DMS 273 (cell line): ENCODE data around the gene RGS16.

Experiments used
- DNase-seq: peaks from one replicate; lab custom pipeline; 2025; ENCODE audit not compliant: unreplicated experiment; lab: John Stamatoyannopoulos, UW

Gene RGS16

DNA sequence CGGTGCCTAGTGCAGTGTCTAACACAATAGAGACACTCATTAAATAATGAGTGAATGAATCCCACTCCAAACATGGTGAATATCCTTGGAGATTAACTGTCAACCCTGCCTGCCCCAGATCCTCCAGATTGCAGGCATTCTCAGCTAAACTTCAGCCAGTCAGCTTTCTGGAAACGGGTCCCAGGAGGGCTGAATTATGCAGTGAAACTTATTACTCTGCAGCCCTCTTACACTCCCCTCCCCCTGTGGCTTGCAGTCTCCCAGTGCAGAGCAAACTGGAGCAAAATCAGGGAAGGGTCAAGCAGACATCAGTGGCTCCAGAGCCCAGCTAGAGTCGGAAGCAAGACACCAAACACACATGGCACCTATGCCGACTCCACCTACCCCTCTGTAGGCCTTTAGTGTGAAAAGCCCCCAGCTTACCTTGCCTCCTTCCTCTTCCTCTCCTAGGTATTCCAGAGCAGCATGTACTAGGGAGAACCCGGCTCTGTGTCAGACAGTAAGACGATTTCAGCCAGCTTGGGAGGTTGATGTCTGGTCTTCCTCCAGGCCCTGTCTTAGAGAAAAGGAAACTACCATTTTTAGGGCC is 6.5 kb upstream of the RGS16 start:
- DNase-seq: peak; percentile 85

DNA sequence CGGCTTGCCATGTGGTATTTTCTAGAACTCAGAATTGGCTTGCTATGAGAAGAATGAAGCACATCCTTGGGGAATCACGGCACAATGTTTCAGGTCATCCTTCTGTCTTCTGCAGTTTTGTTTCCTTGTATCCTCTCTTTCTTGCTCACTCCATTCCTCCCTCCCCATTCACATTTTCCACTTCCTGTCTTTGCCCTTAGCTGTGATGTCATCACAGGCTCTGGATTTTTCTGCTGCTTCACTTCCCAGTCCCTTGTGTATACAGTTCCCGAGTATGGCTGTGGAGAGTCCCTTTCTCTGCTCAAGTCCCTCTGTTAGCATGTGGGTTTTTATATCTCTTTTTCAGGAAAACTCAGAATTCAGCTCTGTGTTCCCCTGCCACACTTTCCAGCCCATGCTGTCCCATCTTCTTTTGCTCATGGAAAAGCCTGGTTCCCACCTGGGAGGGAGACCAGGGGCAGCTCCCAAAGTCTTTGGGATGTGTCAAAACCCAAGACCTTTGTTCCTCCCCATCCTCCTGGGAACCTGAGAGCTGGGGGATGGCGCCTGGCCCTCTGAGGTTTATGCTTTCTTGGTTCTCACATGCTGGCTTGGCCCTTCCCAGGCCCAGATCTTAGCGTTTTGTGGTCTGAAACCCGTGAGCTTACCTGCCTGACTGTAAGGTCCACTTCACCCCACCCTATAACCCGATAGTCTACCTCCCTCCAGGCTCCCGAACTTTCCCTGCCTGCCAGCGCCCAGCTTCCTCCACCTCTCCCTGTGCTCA is 4.8 kb upstream of the RGS16 start:
- DNase-seq: no peak

DNA sequence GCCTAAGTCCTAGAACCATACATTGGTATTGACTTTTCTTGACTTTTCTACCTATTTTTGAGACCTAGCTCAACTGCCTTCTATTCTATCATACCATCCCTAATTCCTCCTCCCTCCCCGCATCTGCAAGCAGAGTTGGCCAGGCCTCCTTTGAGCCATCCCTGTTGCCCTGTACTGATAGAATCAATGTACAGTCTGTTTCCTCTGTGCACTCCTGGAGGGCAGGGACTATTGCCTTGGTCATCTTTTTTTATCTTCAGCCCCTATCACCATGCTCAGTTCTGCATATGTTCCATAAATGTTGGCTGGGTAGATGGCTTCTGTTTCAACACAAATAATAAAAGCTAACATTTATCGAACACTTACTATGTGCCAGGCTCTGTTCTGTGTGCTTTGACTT is 4.0 kb upstream of the RGS16 start:
- no peak for DNase-seq

DNA sequence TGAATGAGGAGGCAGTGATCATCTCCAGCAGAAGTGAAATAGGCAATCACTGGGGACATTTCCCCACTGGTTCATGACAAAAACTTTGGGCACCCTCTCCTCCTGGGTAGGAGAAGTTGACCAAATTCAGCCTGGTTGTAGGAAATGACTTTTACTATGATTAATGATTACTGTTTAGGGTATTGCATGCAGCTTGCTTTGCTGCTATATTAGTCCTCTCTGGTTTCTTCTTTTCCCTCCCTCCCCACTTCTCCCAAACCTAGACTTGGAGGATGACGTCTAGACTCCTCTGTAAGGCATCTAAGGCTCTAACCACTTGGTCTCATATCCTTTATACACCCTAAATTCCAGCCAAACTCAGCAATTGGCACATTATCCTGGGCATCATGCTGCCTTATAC is 3.4 kb upstream of the RGS16 start:
- no peak for DNase-seq

DNA sequence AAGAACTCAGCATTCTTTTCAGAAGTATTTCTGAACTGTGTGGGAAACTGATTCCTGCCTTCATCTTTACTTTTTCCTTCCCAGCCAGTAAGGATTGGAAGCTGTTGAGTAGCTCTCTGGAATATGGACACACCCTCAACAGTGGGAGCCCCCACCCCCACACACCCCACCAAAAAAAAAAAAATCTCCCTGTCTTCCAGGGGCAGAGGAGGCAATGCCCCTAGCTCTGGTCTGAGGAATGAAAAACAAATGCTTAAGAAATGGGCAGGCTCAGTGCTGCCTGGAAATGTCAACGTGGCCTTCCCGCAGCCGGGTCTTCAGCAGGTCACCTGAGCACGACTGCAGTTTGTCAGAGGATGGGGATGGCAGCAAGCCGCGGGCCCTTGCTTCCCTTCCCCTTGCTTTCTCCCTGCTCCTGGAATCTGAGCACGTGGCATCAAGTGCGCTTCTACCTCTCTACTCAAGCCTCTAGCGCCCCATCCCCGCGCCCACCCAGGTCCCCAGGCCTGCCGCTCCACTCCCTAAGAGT is 479 bp downstream of the RGS16 start:
- no peak for DNase-seq

DNA sequence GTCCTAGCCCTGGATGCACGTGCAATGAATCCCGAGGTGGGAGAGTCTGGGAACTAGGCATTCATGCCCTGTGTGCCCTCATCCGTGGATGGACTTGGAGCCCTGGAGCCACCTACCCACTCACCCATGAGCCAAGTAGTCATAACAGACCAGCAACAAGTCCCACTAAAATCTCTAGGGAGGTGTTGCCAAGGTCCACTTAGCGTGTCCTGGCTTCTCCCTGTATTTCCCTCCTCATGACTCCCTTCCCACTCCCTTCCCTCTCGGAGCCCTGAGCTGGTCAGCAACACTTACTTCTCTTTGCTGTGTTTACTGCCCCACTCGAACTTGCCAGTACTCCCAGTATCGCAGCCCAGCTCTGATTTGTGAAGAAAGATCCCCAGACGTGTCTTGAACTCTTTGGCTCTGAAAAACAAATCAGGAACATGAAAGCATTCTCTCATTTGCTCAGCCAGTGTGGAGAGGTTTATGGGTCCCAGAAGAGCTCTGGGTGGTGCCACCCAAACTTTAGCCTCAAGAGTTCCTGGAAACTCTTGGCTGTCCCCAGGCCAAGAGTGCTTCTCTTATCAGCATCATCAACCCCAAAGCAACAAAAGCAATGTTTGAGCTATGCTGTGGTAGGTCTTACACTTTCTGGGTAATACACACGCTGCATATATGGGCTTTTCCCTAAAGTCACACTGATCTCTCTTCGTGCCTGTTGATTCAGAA is 1.1 kb downstream of the RGS16 start:
- DNase-seq: no peak

DNA sequence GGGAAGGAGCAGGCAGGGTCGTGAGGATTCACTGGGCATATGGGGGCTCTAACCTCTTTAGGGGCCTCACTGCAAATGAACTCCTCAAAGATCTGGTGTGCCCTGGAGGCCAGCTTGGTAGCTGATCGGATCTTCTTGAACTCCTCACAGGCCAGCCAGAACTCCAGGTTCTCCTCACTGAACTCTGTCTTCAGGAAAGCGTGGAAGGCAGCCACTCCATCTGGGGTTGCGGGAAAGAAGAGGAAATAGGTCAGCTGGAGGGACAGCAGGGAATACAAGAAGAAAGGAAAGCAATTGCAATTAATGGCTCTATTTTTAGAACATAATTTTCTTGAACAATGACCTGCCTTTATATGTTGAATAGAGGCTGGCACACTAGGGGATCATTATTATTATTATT is 2.3 kb downstream of the RGS16 start:
- DNase-seq: no peak

DNA sequence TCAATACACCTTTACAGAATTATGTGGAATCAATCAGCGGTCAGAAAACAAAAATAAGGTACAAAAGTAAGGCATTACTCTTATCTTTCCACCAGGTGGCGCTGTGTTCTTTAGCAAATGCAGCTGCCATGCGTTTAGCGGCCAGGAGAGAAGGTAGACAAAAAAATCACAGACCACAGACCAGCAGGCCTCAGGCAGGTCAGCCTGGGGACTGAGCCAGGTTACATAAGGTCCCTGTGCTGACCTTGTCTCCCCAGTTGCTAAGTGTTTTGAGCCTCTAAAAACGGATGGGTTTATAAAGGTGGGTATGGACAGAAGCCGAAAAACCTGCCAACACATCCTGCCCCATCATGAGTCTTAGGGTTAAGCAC is 2.8 kb downstream of the RGS16 start:
- DNase-seq: peak; percentile 88

DNA sequence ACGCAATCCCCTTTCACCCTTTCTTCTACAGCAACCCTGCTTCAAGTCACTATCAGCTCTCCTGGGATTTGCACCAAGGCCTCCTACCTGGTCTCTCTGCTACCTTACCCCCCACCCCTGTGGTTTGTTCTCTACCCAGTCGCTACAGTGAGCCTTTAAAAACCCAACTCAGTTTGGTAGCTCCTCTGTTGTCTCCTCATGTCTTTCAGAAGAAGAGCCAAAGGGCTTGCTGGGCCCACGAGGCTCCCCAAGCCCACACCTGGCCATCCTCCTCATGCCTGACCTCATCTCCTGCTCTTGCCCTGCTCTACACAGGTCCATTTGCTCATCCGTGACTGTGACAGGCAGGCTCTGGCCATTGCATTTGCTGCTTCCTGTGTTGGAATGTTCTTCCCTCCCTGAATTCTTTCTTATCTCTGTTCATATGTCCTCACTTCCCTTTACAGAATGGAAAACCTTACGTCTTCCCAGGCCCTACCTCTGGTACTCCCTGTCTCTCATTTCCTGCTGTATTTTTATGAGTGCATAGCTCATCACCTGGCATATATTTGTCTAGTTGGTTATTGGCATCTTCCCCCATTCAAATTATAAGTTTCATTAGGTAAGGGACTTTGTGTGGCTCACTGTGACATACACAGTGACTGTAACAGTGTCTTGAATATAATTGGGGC is 3.3 kb downstream of the RGS16 start:
- DNase-seq: no peak

DNA sequence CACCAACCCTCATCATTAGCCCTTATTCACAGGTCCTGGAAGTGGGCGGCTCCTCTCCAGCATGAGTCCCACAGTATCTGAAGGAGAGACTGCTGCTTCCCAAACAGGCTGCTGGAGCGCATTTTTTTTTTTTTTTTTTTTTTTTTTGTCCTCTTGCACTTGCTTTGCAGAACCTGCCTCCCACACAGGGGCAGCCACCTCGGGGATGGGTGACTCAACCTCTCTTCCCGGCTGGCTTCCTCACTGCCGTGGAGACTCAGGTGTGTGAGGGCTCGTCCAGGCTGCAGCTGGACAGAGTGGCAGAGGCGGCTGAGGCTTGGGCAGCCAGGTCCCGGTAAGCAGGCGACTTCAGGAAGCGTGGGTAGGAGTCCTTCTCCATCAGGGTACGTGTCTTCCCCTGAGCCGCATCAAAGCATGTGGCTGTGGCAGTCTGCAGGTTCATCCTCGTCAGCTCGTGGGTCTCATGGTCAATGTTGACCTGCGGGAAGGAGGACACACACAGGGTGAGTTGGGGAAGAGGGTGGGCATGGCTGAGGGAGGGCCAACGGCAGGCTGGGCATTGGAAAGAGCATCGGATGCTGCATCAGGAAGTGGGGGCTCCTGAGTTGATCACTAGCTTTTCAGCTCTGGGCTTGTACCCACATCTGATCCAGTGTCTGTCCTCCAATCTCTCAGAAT is 4.0 kb downstream of the RGS16 start:
- DNase-seq: no peak

DNA sequence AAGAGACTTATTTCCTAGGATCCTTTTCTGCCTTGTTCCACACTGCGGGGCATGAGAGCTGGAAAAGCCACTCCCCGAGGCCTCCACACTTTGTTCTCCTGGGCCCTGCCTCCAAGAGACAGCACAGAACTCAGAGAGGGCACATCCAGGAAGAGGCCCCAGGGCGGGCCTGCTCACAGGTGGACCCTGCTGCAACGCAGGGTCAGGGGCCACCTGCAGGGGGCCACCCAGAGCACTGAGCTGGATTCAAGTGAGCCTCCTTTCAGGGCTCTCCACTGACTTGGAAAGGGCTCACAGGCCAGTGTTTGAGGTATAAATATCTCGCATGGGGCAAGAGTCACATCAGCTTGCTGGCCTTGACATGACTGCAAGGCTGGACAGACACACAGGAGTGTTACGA is 4.8 kb downstream of the RGS16 start:
- DNase-seq: peak; percentile 79

DNA sequence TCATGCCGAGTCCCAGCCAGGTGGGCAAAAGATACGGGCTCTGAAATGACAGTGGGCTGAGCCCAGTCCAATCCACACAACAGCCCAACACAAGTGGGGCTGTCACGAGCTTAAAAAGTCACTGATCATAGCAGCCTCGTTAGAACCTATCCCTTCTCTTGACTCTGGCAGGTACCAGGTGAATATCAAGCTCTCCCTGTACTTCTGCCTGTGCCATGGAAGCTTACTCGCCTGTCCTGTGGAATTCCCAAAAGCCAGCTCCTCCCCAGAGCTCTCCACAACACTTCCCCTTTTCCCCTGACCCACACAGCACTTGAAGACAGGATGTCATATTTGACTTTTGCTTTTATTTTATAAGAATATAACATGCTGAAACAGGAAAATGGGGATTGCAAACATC is 5.9 kb downstream of the RGS16 start:
- peak; percentile 58 for DNase-seq

DNA sequence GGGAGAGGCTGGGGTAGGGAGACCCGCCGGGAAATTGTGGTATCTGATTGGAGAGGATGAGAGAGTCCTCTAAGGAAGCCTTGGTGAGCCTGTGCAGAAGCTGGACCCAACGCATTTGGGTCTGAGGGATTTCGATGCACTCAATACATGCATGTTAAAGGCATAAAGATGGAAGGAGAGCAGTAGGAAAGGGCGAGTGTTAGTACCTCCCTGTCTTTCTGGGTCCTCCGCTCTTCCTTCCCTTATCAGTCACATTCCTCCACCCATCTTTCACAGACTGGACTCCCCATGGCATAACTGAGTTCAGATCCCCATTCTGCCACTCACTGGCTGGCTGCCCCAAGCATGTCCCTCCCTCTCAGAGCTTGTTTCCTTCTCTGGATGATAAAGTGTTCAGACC is 7.3 kb downstream of the RGS16 start:
- peak; percentile 71 for DNase-seq

DNA sequence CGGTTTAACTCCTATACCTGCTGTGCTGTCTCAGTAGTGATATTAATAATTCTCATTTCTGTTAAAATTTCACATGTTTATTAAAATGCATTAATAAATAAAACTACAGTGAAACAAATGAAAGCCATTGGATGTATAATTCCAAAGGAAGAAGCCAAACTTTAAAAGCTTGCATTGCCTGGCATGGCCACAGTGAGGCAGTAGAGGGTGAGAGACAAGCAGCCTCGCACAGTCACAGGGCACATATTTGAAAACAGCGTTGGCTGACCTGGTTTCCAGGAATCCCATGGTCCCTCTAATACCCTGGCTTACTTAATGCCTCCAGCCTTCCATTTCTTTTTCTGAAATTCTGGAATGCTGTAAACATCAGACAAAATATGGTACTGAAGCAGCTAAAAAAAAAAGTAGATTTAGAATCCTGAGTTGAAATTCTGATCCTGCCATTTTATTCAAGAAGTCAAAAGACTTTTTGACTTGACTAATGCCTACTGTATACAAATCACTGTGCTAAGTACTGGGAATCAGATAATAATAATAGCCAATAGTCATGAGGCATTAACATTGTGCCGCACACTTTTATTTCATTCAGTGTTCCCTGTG is 8.4 kb downstream of the RGS16 start:
- peak; percentile 91 for DNase-seq

DNA sequence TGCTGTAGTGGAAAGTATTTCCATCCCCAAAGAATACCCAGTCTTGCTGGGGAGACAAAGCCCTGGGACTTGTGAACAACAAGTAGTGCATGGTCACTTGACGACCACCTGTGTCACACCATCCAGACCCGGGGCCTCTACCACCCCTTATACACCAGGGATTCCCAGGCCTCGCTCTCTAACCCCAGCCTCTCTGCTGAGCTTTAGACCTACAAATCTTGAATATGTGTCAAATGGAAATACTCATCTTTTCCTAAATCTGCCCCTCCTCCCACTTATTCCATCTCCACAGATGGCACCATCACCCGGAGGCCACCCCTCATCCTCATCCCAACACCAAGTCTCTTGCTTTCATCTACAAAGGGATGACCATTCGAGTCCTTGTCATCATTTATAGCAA is 14.3 kb downstream of the RGS16 start:
- DNase-seq: no peak

DNA sequence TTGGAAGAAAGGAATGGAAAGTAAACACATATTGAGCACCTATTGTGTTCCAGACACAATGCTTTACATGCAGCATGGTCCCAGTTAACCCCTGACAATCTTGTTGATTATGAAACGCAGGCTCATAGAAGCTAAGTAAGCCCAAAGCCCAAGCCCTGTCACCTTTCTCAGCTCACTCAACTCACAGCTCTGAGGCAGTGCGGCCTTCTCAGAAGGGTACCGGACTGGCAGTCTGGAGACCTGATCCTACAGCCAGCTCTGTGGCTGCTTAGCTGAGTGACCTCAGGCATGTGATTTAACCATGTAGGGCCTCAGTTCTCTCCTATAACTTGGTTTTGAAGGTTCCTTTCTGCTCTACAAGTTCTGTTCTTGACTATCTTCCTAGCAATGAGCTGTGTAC is 14.7 kb downstream of the RGS16 start:
- no peak for DNase-seq

DNA sequence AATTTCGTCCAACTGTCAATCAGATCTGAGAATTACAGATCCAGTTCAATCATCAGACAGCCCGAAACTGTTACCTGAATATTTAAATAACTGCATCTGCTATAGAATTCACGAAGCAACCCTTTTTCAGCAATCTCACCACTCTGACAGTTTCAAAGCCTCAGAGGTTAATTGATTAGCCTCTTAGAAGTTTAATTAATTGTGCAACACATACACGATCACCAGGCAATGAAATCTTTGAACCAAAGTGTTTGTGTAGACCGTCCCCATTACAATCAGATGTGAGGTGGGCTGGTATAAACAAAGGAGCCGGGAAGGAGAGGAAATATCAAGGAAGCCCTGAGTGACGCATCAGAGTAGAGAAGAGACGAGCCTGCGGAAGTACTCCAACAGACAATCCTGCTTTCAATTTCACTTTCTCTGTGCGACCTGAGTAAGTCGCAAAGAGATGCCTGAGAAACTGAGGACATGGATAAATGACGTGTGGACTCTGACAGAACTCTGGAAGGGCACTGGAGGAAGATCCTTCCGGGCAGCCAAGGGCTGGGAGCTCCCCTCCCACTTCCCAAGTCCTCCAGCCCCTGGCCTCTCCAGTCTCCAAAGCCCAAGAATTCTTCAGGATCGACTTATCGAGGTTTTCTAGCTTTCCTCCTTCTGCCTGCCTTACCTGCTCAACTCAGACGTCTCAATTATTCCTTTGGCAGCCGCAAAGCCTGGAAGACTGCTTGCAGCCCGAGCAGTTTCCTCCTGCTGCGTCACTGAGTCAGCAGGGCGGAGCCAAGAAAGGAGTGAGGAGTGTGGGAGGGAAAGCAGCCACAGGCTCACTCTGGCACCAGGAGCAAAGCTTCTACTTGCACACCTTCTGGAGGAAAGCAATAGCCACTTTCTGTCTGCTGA is 15.4 kb downstream of the RGS16 start, which contains the start of gene RNASEL:
TSS of gene RNASEL (minus strand) at position 757 of the 897 bp plus-strand sequence. CDS start 2,450 bp downstream, outside the sequence.
- DNase-seq: peak; percentile 42

DNA sequence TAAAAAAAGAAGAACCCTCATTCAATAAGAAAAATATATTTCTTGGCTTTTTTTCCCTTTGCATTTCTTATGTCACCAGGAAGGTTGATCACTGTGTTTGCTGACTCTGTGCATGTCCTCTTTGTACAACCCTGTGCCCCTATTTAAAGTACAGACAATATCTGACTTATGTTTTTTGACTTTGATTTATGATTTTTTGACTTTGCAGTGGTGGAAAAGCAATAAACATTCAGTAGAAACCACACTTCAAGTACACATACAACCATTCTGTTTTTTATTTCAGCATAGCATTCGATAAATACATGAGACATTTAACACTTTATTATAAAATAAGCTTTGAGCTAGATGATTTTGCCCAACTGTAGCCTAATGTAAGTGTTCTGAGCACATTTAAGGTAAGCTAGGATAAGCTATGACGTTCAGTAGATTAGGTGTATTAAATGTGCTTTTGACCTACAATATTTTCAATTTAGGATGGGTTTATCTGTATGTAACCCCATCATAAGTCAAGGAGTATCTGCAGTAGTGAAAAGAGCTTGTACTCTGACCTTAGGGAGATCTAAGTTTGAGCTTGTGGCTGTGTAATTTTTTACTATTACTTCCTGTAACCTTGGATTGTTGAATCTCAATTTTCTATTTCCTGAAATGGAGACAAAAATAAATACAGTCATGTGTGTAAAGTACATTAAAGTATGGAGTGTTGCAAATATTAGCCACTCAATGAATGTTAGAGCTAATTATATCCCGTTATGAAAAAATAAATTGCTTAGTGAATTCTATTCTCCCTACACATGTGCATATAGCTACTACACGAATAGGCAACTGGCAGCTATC is 16.3 kb downstream of the RGS16 start:
- DNase-seq: no peak

DNA sequence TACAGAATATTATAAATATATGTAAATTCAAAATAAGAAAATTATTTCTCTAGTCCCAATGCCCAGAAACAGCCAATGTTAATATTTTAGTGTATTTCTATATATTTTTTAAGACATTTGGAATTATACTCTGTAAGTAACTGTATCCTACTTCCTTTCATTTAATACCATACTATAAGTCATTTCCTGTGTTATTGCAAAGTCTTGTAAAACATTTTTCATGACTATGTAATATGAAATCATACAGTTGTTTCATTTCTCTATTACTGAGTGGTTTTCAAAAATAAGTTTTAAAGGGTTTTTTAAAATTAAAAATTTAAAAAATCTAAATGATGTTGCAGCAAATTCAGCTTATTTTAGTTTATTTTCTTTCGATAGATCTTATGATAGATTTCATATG is 17.1 kb downstream of the RGS16 start:
- no peak for DNase-seq
